ENCODE measurements around the gene BAZ2B. TPM values are rescaled to one million over a fixed set of nuclear protein-coding genes. Genes with fewer than 3 reads are reported as not detected.

The BAZ2B gene
- 5.5 to 14.4 TPM (median 10.1 TPM) in 5 replicates for total RNA-seq (2022; extraction: Qiagen RNA extraction; ENCODE audit: low read depth)

GRCh38 chr2:159616286-159616701 is at the start of gene BAZ2B:
TSS of gene BAZ2B (minus strand) at chr2:159616548. CDS start at chr2:159478719, 137,829 bp downstream.

GRCh38 chr2:159285929-159286708 is 330.2 kb downstream of the BAZ2B start, which contains the start of gene WDSUB1:
TSS of gene WDSUB1 (minus strand) at chr2:159286703. CDS start at chr2:159283069, 3,634 bp downstream.

Other genes starting within 250 kb of the BAZ2B start
- gene MARCHF7, start 96.0 kb upstream of the BAZ2B start, total RNA-seq (2022; extraction: Qiagen RNA extraction; ENCODE audit: low read depth): 32.3 to 76.2 TPM (median 56.5 TPM) in 5 replicates
- gene CD302, start 181.7 kb upstream of the BAZ2B start, total RNA-seq (2022; extraction: Qiagen RNA extraction; ENCODE audit: low read depth): 0.89 to 2.5 TPM (median 2.2 TPM) in 5 replicates